Liver (tissue), 9 donors: Measurements from ENCODE around the gene SERPINA9. TPM values are rescaled to one million over a fixed set of nuclear protein-coding genes. Genes with fewer than 3 reads are reported as not detected.

Experiments used
- DNase-seq: peaks from one replicate; pipeline ENCODE4 v3.0.0-alpha.2; 2017; ENCODE audit warnings: low spot score
- H3K27ac ChIP-seq, 2 donors: one replicate each; pipeline ENCODE4 v1.7.0; 2013; ENCODE audit warnings: inconsistent platforms in 2 of 2, low read length in 2 of 2, control low read depth in 1 of 2, low read depth in 1 of 2, mild to moderate bottlenecking in 1 of 2
- H3K27me3 ChIP-seq, 4 donors: one replicate each; pipeline versions ENCODE4 v1.6.1 to v1.7.0; 2013; ENCODE audit warnings: low read length in 3 of 4, inconsistent platforms in 1 of 4, mild to moderate bottlenecking in 1 of 4, moderate library complexity in 1 of 4; ENCODE audit not compliant: control insufficient read depth in 4 of 4, insufficient read depth in 4 of 4
- H3K36me3 ChIP-seq, 4 donors: one replicate each; pipeline versions ENCODE4 v1.6.1 to v1.7.0; 2013; ENCODE audit warnings: low read length in 3 of 4, mild to moderate bottlenecking in 3 of 4, low read depth in 1 of 4, moderate library complexity in 1 of 4; ENCODE audit not compliant: control insufficient read depth in 4 of 4, insufficient read depth in 3 of 4
- H3K4me1 ChIP-seq, 4 donors: one replicate each; pipeline versions ENCODE4 v1.6.1 to v1.7.0; 2013; ENCODE audit warnings: low read length in 3 of 4, mild to moderate bottlenecking in 3 of 4, moderate library complexity in 1 of 4; ENCODE audit not compliant: control insufficient read depth in 4 of 4, insufficient read depth in 4 of 4
- H3K4me3 ChIP-seq, 3 donors: one replicate each; pipeline versions ENCODE4 v1.6.1 to v1.7.0; 2013; ENCODE audit warnings: low read length in 3 of 3, control low read depth in 1 of 3, low read depth in 1 of 3, mild to moderate bottlenecking in 1 of 3
- H3K9ac ChIP-seq, 2 donors: one replicate each; pipeline ENCODE4 v1.7.0; 2013; ENCODE audit warnings: low read length in 2 of 2, mild to moderate bottlenecking in 2 of 2, moderate library complexity in 2 of 2, control low read depth in 1 of 2, low read depth in 1 of 2
- H3K9me3 ChIP-seq, 4 donors: one replicate each; pipeline versions ENCODE4 v1.6.1 to v1.7.0; 2013; ENCODE audit warnings: low read length in 3 of 4; ENCODE audit not compliant: control insufficient read depth in 4 of 4
- CTCF ChIP-seq: fragments of 150-350 bp; IDR thresholded peaks from 2 replicates; pipeline ENCODE4 v1.5.1; 2017; ENCODE audit warnings: improper control_type of control experiment, low read depth, low read length; ENCODE audit not compliant: missing input control
- EGR1 ChIP-seq, 2 donors: IDR thresholded peaks; 2 replicates each; pipeline ENCODE4 v1.6.1; 2016 to 2018; ENCODE audit warnings: antibody characterized with exemption in 2 of 2, low read depth in 2 of 2
- FOXA1 ChIP-seq: IDR thresholded peaks from 2 replicates; pipeline ENCODE4 v1.6.1; 2016; ENCODE audit warnings: antibody characterized with exemption
- FOXA2 ChIP-seq: IDR thresholded peaks from 2 replicates; pipeline ENCODE4 v1.6.1; 2016; ENCODE audit warnings: antibody characterized with exemption
- GABPA ChIP-seq, 2 donors: IDR thresholded peaks in 1 of 2; conservative IDR thresholded peaks in 1 of 2; 2 replicates each; pipeline ENCODE4 v1.6.1; 2016; ENCODE audit warnings: antibody characterized with exemption in 2 of 2, mild to moderate bottlenecking in 1 of 2, moderate library complexity in 1 of 2
- HNF4A ChIP-seq, 2 donors: conservative IDR thresholded peaks; 2 replicates each; pipeline ENCODE4 v1.6.1; 2016; ENCODE audit warnings: antibody characterized with exemption in 2 of 2, mild to moderate bottlenecking in 2 of 2
- HNF4G ChIP-seq: IDR thresholded peaks from 2 replicates; pipeline ENCODE4 v1.6.1; 2016; ENCODE audit warnings: antibody characterized with exemption
- JUND ChIP-seq, 2 donors: IDR thresholded peaks; 2 replicates each; pipeline ENCODE4 v1.6.1; 2016; ENCODE audit warnings: antibody characterized with exemption in 2 of 2
- MAX ChIP-seq: IDR thresholded peaks from 2 replicates; pipeline ENCODE4 v1.6.1; 2016; ENCODE audit warnings: antibody characterized with exemption
- NR2F2 ChIP-seq: IDR thresholded peaks from 2 replicates; pipeline ENCODE4 v1.6.1; 2016; ENCODE audit warnings: antibody characterized with exemption
- RAD21 ChIP-seq, 2 donors: IDR thresholded peaks; 2 replicates each; pipeline ENCODE4 v1.6.1; 2016; ENCODE audit warnings: antibody characterized with exemption in 2 of 2, mild to moderate bottlenecking in 2 of 2
- REST ChIP-seq: IDR thresholded peaks from 2 replicates; pipeline ENCODE4 v1.6.1; 2016; ENCODE audit warnings: antibody characterized with exemption, mild to moderate bottlenecking
- RXRA ChIP-seq, 2 donors: IDR thresholded peaks; 2 replicates each; pipeline ENCODE4 v1.6.1; 2017 to 2018; ENCODE audit warnings: antibody characterized with exemption in 2 of 2, mild to moderate bottlenecking in 1 of 2
- SP1 ChIP-seq: IDR thresholded peaks from 2 replicates; pipeline ENCODE4 v1.6.1; 2018; ENCODE audit warnings: antibody characterized with exemption, mild to moderate bottlenecking
- TAF1 ChIP-seq: conservative IDR thresholded peaks from 2 replicates; pipeline ENCODE4 v1.6.1; 2016; ENCODE audit warnings: antibody characterized with exemption, mild to moderate bottlenecking
- YY1 ChIP-seq: IDR thresholded peaks from 2 replicates; pipeline ENCODE4 v1.6.1; 2016; ENCODE audit warnings: antibody characterized with exemption, mild to moderate bottlenecking
- ZBTB33 ChIP-seq: IDR thresholded peaks from 2 replicates; pipeline ENCODE4 v1.6.1; 2016; ENCODE audit warnings: antibody characterized with exemption
- WGBS: extraction: QIAGEN DNeasy Blood & Tissue Kit; methylation state at CpG from one replicate; pipeline ENCODE4 v1.1.7; 2013; 5-methylcytosine and 5-hydroxymethylcytosine counted together
- polyA plus RNA-seq, 2 donors: library from polyadenylated mRNA; stranded (reverse) in 1 of 2; unstranded in 1 of 2; fragments of 200-250 nt in 1 of 2; fragments of >200 nt in 1 of 2; fragmentation: Nextera tagmentation in 1 of 2; extraction: Ambion mirVana in 1 of 2; gene quantifications; one replicate each; pipeline versions ENCODE4 v1.2.1 to v1.2.3, GENCODE V29; 2013 to 2015
- total RNA-seq, 2 donors: library from RNA; depleted of rRNA; stranded (reverse); fragments of >200 nt; gene quantifications; one replicate each; pipeline ENCODE4 v1.2.3, GENCODE V29; 2014
- TF ChIP-seq, protein P1 (sequence below): IDR thresholded peaks from 2 replicates; pipeline ENCODE4 v1.6.1; 2016; ENCODE audit warnings: antibody characterized with exemption
- donor health status: healthy.
- donor health status: healthy.
- donor health status: healthy.
- donor health status: healthy.
- donor health status: healthy.

The SERPINA9 gene
- total and polyA plus RNA-seq, 4 donors = not detected

GRCh38 chr14:94494085-94494484 is 18.1 kb upstream of the SERPINA9 start:
- no peak overlapping the region for H3K4me3 ChIP-seq
- no peaks in the 10 kb centered on the region for H3K27me3 ChIP-seq
- peaks cover 0 to 2% (median 0%) of the 10 kb centered on the region in 4 donors for H3K4me1 ChIP-seq
- no peaks in the 10 kb centered on the region for H3K36me3 ChIP-seq
- no peak for DNase-seq
- no peak overlapping the region for H3K27ac ChIP-seq
- H3K9ac ChIP-seq = no peak overlapping the region
- no peaks in the 10 kb centered on the region for H3K9me3 ChIP-seq
- WGBS = 83% methylated on average over 4 of the region's 4 CpGs
- no peak for TF ChIP-seq TAF1
- TF ChIP-seq RXRA (IDR thresholded peaks at IDR 0.05) = no peak
- no peak for TF ChIP-seq FOXA2

- no peak for DNase-seq
- Histone ChIP-seq H3K4me1 (peaks cover 0 to 4% (median 3%) of the 10 kb centered on the region in 4 donors), H3K27ac (no peak overlapping the region), H3K27me3 (no peaks in the 10 kb centered on the region), H3K9ac (no peak overlapping the region), H3K4me3 (no peak overlapping the region), H3K9me3 (no peaks in the 10 kb centered on the region), H3K36me3 (no peaks in the 10 kb centered on the region)
- WGBS = 66% methylated on average over 4 of the region's 4 CpGs
- TF ChIP-seq JUND (IDR thresholded peaks at IDR 0.05) (no peak), HNF4A (conservative IDR thresholded peaks at IDR 0.05) (no peak), TAF1 (no peak), HNF4G (no peak), GABPA (IDR thresholded peaks at IDR 0.05 in 1 of 2, conservative IDR thresholded peaks at IDR 0.05 in 1 of 2) (no peak), FOXA2 (no peak), YY1 (no peak), EGR1 (IDR thresholded peaks at IDR 0.05; ENCODE audit: low read depth in 2 of 2) (no peak)
- TF ChIP-seq, protein P1, sequence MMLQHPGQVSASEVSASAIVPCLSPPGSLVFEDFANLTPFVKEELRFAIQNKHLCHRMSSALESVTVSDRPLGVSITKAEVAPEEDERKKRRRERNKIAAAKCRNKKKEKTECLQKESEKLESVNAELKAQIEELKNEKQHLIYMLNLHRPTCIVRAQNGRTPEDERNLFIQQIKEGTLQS = no peak
Observed at GRCh38 chr14:94491511-94491910, 15.5 kb upstream of the SERPINA9 start.

DNA sequence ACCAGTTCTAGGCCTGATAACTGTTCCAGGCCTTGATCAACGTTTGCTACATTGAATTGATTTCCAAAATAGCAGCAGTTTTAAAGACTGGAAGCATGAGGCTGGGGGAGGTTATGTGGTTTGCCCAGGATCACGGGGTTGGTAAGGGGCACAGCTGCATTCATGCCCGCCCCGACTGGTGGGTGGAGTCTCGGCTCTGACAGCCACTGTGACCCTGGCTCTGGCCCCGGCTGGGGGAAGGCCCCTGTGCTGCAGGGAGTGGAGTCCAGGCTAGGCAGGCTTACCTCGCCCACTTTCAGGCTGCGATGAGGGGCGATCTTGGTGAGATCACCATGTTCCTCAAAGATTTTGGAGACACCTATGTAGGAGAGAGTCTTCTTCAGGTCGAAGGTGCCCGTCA is 13.3 kb upstream of the SERPINA9 start:
- no peak overlapping the region for H3K27ac ChIP-seq
- no peaks in the 10 kb centered on the region for H3K9me3 ChIP-seq
- no peak overlapping the region for H3K9ac ChIP-seq
- H3K4me3 ChIP-seq = no peak overlapping the region
- no peaks in the 10 kb centered on the region for H3K36me3 ChIP-seq
- TF ChIP-seq REST (no peak), CTCF (no peak), TAF1 (no peak), EGR1 (IDR thresholded peaks at IDR 0.05; ENCODE audit: low read depth in 2 of 2) (no peak), MAX (no peak), HNF4G (no peak), YY1 (no peak), RXRA (IDR thresholded peaks at IDR 0.05) (no peak), FOXA2 (no peak), NR2F2 (no peak), FOXA1 (no peak), SP1 (no peak), GABPA (IDR thresholded peaks at IDR 0.05 in 1 of 2, conservative IDR thresholded peaks at IDR 0.05 in 1 of 2) (no peak), ZBTB33 (no peak), HNF4A (conservative IDR thresholded peaks at IDR 0.05) (no peak), JUND (IDR thresholded peaks at IDR 0.05) (no peak), RAD21 (IDR thresholded peaks at IDR 0.05) (no peak)
- TF ChIP-seq, protein P1 = no peak
- no peak for DNase-seq
- no peaks in the 10 kb centered on the region for H3K27me3 ChIP-seq
- peaks cover 3 to 15% (median 9%) of the 10 kb centered on the region in 4 donors for H3K4me1 ChIP-seq
- WGBS = 80% methylated on average over 11 of the region's 11 CpGs
